Liver (tissue), 9 donors: ENCODE data around the gene PARD3. TPM values are rescaled to one million over a fixed set of nuclear protein-coding genes. Genes with fewer than 3 reads are reported as not detected.

Experiments
- DNase-seq: peaks from one replicate; pipeline ENCODE4 v3.0.0-alpha.2; 2017; ENCODE audit warnings: low spot score
- H3K27ac ChIP-seq, 2 donors: one replicate each; pipeline ENCODE4 v1.7.0; 2013; ENCODE audit warnings: inconsistent platforms in 2 of 2, low read length in 2 of 2, control low read depth in 1 of 2, low read depth in 1 of 2, mild to moderate bottlenecking in 1 of 2
- H3K27me3 ChIP-seq, 4 donors: one replicate each; pipeline versions ENCODE4 v1.6.1 to v1.7.0; 2013; ENCODE audit warnings: low read length in 3 of 4, inconsistent platforms in 1 of 4, mild to moderate bottlenecking in 1 of 4, moderate library complexity in 1 of 4; ENCODE audit not compliant: control insufficient read depth in 4 of 4, insufficient read depth in 4 of 4
- H3K36me3 ChIP-seq, 4 donors: one replicate each; pipeline versions ENCODE4 v1.6.1 to v1.7.0; 2013; ENCODE audit warnings: low read length in 3 of 4, mild to moderate bottlenecking in 3 of 4, low read depth in 1 of 4, moderate library complexity in 1 of 4; ENCODE audit not compliant: control insufficient read depth in 4 of 4, insufficient read depth in 3 of 4
- H3K4me1 ChIP-seq, 4 donors: one replicate each; pipeline versions ENCODE4 v1.6.1 to v1.7.0; 2013; ENCODE audit warnings: low read length in 3 of 4, mild to moderate bottlenecking in 3 of 4, moderate library complexity in 1 of 4; ENCODE audit not compliant: control insufficient read depth in 4 of 4, insufficient read depth in 4 of 4
- H3K4me3 ChIP-seq, 3 donors: one replicate each; pipeline versions ENCODE4 v1.6.1 to v1.7.0; 2013; ENCODE audit warnings: low read length in 3 of 3, control low read depth in 1 of 3, low read depth in 1 of 3, mild to moderate bottlenecking in 1 of 3
- H3K9ac ChIP-seq, 2 donors: one replicate each; pipeline ENCODE4 v1.7.0; 2013; ENCODE audit warnings: low read length in 2 of 2, mild to moderate bottlenecking in 2 of 2, moderate library complexity in 2 of 2, control low read depth in 1 of 2, low read depth in 1 of 2
- H3K9me3 ChIP-seq, 4 donors: one replicate each; pipeline versions ENCODE4 v1.6.1 to v1.7.0; 2013; ENCODE audit warnings: low read length in 3 of 4; ENCODE audit not compliant: control insufficient read depth in 4 of 4
- EGR1 ChIP-seq, 2 donors: IDR thresholded peaks; 2 replicates each; pipeline ENCODE4 v1.6.1; 2016 to 2018; ENCODE audit warnings: antibody characterized with exemption in 2 of 2, low read depth in 2 of 2
- FOXA1 ChIP-seq: IDR thresholded peaks from 2 replicates; pipeline ENCODE4 v1.6.1; 2016; ENCODE audit warnings: antibody characterized with exemption
- FOXA2 ChIP-seq: IDR thresholded peaks from 2 replicates; pipeline ENCODE4 v1.6.1; 2016; ENCODE audit warnings: antibody characterized with exemption
- GABPA ChIP-seq, 2 donors: IDR thresholded peaks in 1 of 2; conservative IDR thresholded peaks in 1 of 2; 2 replicates each; pipeline ENCODE4 v1.6.1; 2016; ENCODE audit warnings: antibody characterized with exemption in 2 of 2, mild to moderate bottlenecking in 1 of 2, moderate library complexity in 1 of 2
- HNF4A ChIP-seq, 2 donors: conservative IDR thresholded peaks; 2 replicates each; pipeline ENCODE4 v1.6.1; 2016; ENCODE audit warnings: antibody characterized with exemption in 2 of 2, mild to moderate bottlenecking in 2 of 2
- HNF4G ChIP-seq: IDR thresholded peaks from 2 replicates; pipeline ENCODE4 v1.6.1; 2016; ENCODE audit warnings: antibody characterized with exemption
- JUND ChIP-seq, 2 donors: IDR thresholded peaks; 2 replicates each; pipeline ENCODE4 v1.6.1; 2016; ENCODE audit warnings: antibody characterized with exemption in 2 of 2
- NR2F2 ChIP-seq: IDR thresholded peaks from 2 replicates; pipeline ENCODE4 v1.6.1; 2016; ENCODE audit warnings: antibody characterized with exemption
- RAD21 ChIP-seq, 2 donors: IDR thresholded peaks; 2 replicates each; pipeline ENCODE4 v1.6.1; 2016; ENCODE audit warnings: antibody characterized with exemption in 2 of 2, mild to moderate bottlenecking in 2 of 2
- RXRA ChIP-seq, 2 donors: IDR thresholded peaks; 2 replicates each; pipeline ENCODE4 v1.6.1; 2017 to 2018; ENCODE audit warnings: antibody characterized with exemption in 2 of 2, mild to moderate bottlenecking in 1 of 2
- SP1 ChIP-seq: IDR thresholded peaks from 2 replicates; pipeline ENCODE4 v1.6.1; 2018; ENCODE audit warnings: antibody characterized with exemption, mild to moderate bottlenecking
- TAF1 ChIP-seq: conservative IDR thresholded peaks from 2 replicates; pipeline ENCODE4 v1.6.1; 2016; ENCODE audit warnings: antibody characterized with exemption, mild to moderate bottlenecking
- YY1 ChIP-seq: IDR thresholded peaks from 2 replicates; pipeline ENCODE4 v1.6.1; 2016; ENCODE audit warnings: antibody characterized with exemption, mild to moderate bottlenecking
- WGBS: extraction: QIAGEN DNeasy Blood & Tissue Kit; methylation state at CpG from one replicate; pipeline ENCODE4 v1.1.7; 2013; 5-methylcytosine and 5-hydroxymethylcytosine counted together
- polyA plus RNA-seq, 2 donors: library from polyadenylated mRNA; stranded (reverse) in 1 of 2; unstranded in 1 of 2; fragments of 200-250 nt in 1 of 2; fragments of >200 nt in 1 of 2; fragmentation: Nextera tagmentation in 1 of 2; extraction: Ambion mirVana in 1 of 2; gene quantifications; one replicate each; pipeline versions ENCODE4 v1.2.1 to v1.2.3, GENCODE V29; 2013 to 2015
- total RNA-seq, 2 donors: library from RNA; depleted of rRNA; stranded (reverse); fragments of >200 nt; gene quantifications; one replicate each; pipeline ENCODE4 v1.2.3, GENCODE V29; 2014
- TF ChIP-seq, protein P1 (sequence below): IDR thresholded peaks from 2 replicates; pipeline ENCODE4 v1.6.1; 2016; ENCODE audit warnings: antibody characterized with exemption
- TF ChIP-seq, protein P2 (sequence below): IDR thresholded peaks from 2 replicates; pipeline ENCODE4 v1.6.1; 2016; ENCODE audit warnings: antibody characterized with exemption
- TF ChIP-seq, protein P3 (sequence below): IDR thresholded peaks from 2 replicates; pipeline ENCODE4 v1.6.1; 2016; ENCODE audit warnings: antibody characterized with exemption
- TF ChIP-seq, protein P4 (sequence below): IDR thresholded peaks from 2 replicates; pipeline ENCODE4 v1.6.1; 2016; ENCODE audit warnings: antibody characterized with exemption, mild to moderate bottlenecking
- TF ChIP-seq, protein P5 (sequence below): fragments of 150-350 bp; IDR thresholded peaks from 2 replicates; pipeline ENCODE4 v1.5.1; 2017; ENCODE audit warnings: improper control_type of control experiment, low read depth, low read length; ENCODE audit not compliant: missing input control
- donor health status: healthy.
- donor health status: healthy.
- donor health status: healthy.
- donor health status: healthy.
- donor health status: healthy.

Gene PARD3
- total and polyA plus RNA-seq, 4 donors, result 12.3 to 43.8 (median 13.5) TPM

DNA sequence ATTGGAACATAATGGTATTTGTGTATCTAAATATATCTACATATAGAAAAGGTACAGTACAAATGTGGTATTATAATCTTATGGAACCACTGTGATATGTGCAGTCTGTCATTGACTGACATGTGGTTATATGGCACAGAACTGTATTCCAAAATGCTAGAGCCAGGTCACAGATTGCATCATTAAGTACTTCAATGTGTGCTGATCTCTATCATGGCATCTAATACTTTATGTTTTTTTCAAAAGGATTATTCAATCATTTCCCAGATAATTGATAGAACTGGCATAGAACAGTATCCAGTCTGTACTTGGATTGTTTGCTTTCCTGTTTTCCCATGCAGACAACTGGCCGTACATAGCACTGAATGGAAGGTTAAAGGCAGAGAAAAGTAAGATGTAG, 662.7 kb downstream of the PARD3 start:
- 15% methylated on average over 1 of the region's 1 CpG for WGBS
- no peak for TF ChIP-seq FOXA2
- no peak for TF ChIP-seq RAD21 (IDR thresholded peaks at IDR 0.05)
- TF ChIP-seq, protein P1, sequence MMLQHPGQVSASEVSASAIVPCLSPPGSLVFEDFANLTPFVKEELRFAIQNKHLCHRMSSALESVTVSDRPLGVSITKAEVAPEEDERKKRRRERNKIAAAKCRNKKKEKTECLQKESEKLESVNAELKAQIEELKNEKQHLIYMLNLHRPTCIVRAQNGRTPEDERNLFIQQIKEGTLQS, result no peak
- TF ChIP-seq JUND (IDR thresholded peaks at IDR 0.05), result no peak
- no peak for TF ChIP-seq GABPA (IDR thresholded peaks at IDR 0.05 in 1 of 2, conservative IDR thresholded peaks at IDR 0.05 in 1 of 2)
- TF ChIP-seq EGR1 (IDR thresholded peaks at IDR 0.05; ENCODE audit: low read depth in 2 of 2), result no peak
- no peak for TF ChIP-seq FOXA1
- TF ChIP-seq, protein P2, sequence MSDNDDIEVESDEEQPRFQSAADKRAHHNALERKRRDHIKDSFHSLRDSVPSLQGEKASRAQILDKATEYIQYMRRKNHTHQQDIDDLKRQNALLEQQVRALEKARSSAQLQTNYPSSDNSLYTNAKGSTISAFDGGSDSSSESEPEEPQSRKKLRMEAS, result no peak
- TF ChIP-seq, protein P3, sequence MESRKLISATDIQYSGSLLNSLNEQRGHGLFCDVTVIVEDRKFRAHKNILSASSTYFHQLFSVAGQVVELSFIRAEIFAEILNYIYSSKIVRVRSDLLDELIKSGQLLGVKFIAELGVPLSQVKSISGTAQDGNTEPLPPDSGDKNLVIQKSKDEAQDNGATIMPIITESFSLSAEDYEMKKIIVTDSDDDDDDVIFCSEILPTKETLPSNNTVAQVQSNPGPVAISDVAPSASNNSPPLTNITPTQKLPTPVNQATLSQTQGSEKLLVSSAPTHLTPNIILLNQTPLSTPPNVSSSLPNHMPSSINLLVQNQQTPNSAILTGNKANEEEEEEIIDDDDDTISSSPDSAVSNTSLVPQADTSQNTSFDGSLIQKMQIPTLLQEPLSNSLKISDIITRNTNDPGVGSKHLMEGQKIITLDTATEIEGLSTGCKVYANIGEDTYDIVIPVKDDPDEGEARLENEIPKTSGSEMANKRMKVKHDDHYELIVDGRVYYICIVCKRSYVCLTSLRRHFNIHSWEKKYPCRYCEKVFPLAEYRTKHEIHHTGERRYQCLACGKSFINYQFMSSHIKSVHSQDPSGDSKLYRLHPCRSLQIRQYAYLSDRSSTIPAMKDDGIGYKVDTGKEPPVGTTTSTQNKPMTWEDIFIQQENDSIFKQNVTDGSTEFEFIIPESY, result no peak
- no peak for TF ChIP-seq HNF4A (conservative IDR thresholded peaks at IDR 0.05)
- TF ChIP-seq, protein P4, sequence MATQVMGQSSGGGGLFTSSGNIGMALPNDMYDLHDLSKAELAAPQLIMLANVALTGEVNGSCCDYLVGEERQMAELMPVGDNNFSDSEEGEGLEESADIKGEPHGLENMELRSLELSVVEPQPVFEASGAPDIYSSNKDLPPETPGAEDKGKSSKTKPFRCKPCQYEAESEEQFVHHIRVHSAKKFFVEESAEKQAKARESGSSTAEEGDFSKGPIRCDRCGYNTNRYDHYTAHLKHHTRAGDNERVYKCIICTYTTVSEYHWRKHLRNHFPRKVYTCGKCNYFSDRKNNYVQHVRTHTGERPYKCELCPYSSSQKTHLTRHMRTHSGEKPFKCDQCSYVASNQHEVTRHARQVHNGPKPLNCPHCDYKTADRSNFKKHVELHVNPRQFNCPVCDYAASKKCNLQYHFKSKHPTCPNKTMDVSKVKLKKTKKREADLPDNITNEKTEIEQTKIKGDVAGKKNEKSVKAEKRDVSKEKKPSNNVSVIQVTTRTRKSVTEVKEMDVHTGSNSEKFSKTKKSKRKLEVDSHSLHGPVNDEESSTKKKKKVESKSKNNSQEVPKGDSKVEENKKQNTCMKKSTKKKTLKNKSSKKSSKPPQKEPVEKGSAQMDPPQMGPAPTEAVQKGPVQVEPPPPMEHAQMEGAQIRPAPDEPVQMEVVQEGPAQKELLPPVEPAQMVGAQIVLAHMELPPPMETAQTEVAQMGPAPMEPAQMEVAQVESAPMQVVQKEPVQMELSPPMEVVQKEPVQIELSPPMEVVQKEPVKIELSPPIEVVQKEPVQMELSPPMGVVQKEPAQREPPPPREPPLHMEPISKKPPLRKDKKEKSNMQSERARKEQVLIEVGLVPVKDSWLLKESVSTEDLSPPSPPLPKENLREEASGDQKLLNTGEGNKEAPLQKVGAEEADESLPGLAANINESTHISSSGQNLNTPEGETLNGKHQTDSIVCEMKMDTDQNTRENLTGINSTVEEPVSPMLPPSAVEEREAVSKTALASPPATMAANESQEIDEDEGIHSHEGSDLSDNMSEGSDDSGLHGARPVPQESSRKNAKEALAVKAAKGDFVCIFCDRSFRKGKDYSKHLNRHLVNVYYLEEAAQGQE, result no peak
- TF ChIP-seq TAF1, result no peak
- TF ChIP-seq, protein P5, sequence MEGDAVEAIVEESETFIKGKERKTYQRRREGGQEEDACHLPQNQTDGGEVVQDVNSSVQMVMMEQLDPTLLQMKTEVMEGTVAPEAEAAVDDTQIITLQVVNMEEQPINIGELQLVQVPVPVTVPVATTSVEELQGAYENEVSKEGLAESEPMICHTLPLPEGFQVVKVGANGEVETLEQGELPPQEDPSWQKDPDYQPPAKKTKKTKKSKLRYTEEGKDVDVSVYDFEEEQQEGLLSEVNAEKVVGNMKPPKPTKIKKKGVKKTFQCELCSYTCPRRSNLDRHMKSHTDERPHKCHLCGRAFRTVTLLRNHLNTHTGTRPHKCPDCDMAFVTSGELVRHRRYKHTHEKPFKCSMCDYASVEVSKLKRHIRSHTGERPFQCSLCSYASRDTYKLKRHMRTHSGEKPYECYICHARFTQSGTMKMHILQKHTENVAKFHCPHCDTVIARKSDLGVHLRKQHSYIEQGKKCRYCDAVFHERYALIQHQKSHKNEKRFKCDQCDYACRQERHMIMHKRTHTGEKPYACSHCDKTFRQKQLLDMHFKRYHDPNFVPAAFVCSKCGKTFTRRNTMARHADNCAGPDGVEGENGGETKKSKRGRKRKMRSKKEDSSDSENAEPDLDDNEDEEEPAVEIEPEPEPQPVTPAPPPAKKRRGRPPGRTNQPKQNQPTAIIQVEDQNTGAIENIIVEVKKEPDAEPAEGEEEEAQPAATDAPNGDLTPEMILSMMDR, result no peak
- TF ChIP-seq HNF4G, result no peak
- no peak for TF ChIP-seq SP1
- no peak for TF ChIP-seq NR2F2
- TF ChIP-seq RXRA (IDR thresholded peaks at IDR 0.05), result no peak
- no peaks in the 10 kb centered on the region for H3K4me1 ChIP-seq

DNA sequence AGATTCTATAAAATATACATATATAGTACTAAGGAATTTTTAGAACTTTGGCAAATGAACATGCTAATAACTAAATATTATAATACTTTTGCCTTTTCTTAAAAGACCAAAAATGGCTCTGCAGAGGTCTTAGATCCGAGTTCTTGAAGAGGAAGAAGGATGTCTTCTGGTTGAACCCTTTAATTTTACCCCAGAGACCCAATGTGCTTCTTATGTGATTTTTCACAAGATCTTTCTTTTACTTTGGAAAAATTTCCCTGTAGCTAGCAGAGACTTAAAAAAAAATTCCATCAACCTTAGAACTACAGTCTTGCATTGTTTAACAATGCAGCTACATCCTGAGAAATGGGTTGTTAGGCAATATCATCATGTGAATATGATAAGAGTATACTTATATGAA, 663.2 kb downstream of the PARD3 start:
- no peak overlapping the region for H3K9ac ChIP-seq
- no peak for DNase-seq
- H3K4me1 ChIP-seq, result no peaks in the 10 kb centered on the region
- peaks cover 0 to 1% (median 0%) of the 10 kb centered on the region in 4 donors for H3K36me3 ChIP-seq
- no peak overlapping the region for H3K27ac ChIP-seq
- TF ChIP-seq, protein P2, result no peak
- TF ChIP-seq FOXA2 (no peak), SP1 (no peak), EGR1 (IDR thresholded peaks at IDR 0.05; ENCODE audit: low read depth in 2 of 2) (no peak), YY1 (no peak), JUND (IDR thresholded peaks at IDR 0.05) (no peak), TAF1 (no peak), GABPA (IDR thresholded peaks at IDR 0.05 in 1 of 2, conservative IDR thresholded peaks at IDR 0.05 in 1 of 2) (no peak), RXRA (IDR thresholded peaks at IDR 0.05) (no peak)
- H3K27me3 ChIP-seq, result no peaks in the 10 kb centered on the region
- no peak overlapping the region for H3K4me3 ChIP-seq
- no peaks in the 10 kb centered on the region for H3K9me3 ChIP-seq
- WGBS, result 89% methylated on average over 1 of the region's 1 CpG

More for the DNA sequence above, 662.7 kb downstream of the PARD3 start:
- no peaks in the 10 kb centered on the region for H3K9me3 ChIP-seq
- H3K4me3 ChIP-seq, result no peak overlapping the region
- DNase-seq, result no peak
- no peak overlapping the region for H3K9ac ChIP-seq
- H3K27ac ChIP-seq, result no peak overlapping the region
- peaks cover 0 to 1% (median 0%) of the 10 kb centered on the region in 4 donors for H3K36me3 ChIP-seq
- H3K27me3 ChIP-seq, result no peaks in the 10 kb centered on the region
